OCI-LY1 (cell line): ENCODE data around the gene ETV3.

Experiments
- CTCF ChIP-seq: fragments of 200-600 bp; sonication (generic), shearing (Covaris generic); IDR thresholded peaks from 2 replicates; pipeline ENCODE4 v1.5.1; 2017; ENCODE audit warnings: mild to moderate bottlenecking, antibody characterized with exemption, low read length, moderate library complexity, mixed read lengths
- EZH2 ChIP-seq: fragments of 200-600 bp; sonication (generic), shearing (Covaris generic); IDR thresholded peaks from 2 replicates; pipeline ENCODE4 v1.8.0; 2017; ENCODE audit warnings: borderline replicate concordance, mixed run types, mild to moderate bottlenecking, antibody characterized with exemption, low read length, moderate library complexity, mixed read lengths

- TF ChIP-seq CTCF: no peak
- TF ChIP-seq EZH2: no peak
These were observed 23.7 kb downstream of the ETV3 start for GRCh38 chr1:157114183-157115121.
